Smooth muscle cell of the brain vasculature (primary cell): ENCODE data around the gene CLMN.

Experiments
- DNase-seq: peaks from one replicate; pipeline ENCODE4 v3.0.0-alpha.2; 2012; ENCODE audit warnings: low read depth, low spot score

The CLMN gene

DNA sequence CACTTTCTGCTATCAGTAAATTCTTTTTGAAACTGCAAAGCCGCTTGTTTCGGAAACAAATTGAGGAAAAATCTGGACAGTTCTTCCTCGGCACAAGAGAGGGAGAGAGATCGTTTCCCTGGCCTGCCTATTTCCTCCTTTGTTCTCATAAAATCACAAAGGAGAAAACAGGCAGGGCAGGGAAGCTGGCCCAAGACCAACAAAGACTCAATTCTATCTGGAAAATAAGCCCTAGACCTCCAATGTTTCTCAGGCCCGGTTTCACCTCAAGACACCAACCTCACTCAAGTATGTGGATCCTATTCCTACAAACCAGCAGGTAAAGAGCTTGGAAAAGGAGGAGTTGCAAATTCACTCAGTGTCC lies 181.9 kb downstream of the CLMN start:
- no peak for DNase-seq

DNA sequence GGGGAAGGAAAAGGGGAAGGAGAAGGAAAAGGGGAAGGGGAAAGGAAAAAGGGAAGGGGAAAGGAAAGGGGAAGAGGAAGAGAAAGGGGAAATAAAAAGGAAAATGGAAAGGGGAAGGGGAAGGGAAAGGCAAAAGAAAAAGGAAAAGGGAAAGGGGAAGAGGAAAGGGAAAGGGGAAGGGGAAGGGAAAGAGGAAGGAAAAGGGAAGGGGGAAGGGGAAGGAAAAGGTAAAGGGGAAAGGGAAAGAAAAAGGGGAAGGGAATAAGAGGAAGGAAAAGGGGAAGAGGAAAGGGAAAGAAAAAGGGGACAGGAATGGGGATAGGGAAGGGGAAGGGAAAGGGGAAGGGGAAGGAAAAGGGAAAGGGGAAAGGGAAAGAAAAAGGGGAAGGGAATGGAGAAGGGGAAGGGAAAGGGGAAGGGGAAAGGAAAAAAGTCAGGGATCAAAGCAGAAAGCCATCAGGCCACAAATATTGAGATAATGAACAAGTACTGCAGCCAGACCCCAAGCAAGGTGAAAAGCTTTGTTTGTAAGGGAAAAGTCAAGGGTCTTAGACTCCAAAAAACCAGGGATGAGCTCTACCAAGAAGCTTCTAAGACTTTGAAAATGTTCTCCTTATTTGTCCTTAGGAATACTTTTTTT lies 182.4 kb downstream of the CLMN start:
- no peak for DNase-seq

DNA sequence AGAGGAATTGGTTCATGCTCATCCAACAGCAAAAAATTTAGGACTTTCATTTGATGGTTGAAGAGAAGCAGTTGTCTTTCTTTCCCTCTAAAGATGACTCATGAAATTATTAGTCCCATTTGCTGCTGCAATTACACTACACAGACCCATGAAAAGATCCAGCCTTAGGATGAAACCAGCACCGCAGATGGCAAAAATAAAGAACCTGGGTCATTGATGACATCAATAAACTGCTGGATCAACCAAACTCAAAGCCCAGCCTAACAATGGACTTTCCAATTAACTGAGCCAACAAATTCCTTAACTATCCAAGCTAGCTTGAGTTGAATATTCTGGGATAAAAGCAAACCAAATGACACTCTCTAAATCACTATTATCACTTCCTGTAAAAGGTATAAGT lies 183.1 kb downstream of the CLMN start:
- DNase-seq, result no peak

DNA sequence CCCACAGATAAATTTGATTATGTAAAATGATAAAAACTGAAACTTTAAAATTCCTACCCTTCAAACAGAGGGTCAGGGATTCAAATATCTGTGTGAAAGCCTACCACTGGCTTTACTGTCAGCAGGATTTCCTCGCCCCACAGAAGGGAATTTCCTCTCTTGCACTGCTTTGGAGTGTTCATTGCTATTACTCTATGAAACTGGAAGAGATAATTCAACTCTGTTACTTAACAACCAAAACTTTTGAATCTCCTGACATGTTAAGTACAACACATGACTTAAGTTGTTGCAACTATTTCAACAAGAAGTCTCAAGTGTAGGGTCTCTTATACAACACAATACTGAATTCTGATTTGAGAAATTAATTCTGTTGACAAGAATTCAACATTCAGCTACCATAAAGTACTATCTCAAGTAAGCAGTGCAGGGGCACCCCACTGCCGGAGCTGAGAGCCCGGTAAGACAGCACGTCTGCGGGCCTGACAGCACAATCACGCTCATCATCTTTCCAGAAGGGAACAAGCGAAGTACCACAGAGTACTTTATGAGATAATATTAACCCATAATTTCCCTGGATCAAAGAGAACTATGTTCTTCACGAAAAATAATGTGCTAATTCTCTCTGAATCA lies 185.3 kb downstream of the CLMN start:
- no peak for DNase-seq

DNA sequence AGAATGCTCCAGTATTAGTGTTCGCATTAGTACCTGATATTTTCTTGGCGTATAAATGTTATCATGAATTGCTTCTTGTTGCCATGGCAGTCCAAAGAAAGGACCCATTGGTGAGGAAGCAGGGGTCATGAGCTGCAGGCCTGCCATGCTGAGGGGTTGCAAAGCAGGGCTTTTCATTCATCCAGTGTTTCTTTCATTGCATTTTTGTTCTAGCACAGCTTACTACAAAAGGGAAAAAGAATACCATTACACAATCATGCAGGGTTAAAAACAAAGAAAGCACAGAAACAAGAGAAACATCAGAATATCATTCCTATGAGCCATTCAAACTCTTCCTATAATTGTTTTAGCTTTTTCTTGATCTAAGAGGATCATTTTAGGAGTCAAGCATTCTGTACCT lies 186.4 kb downstream of the CLMN start:
- DNase-seq, result no peak

DNA sequence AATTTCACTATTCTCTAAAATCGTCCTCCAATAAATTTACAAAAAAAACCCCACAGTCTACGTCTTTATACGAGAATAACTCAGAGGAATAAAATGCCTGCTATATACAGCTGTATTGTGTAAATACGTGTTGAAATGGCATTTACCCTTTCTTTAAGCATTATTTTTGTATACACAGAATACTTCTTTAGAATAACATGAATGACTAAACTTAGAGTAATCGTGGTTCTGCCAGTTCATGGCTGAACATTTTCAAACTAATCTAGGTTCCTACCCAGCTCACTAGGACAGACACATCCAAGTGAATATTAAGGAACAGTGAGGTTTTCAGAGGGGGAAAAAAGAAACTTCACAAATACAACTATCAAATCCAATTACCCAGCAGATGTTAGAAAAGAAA lies 186.9 kb downstream of the CLMN start:
- DNase-seq, result no peak
